HepG2 (cell line): Measurements from ENCODE around the gene CD248. TPM values are rescaled to one million over a fixed set of nuclear protein-coding genes. Genes with fewer than 3 reads are reported as not detected.

Experiments
- BRCA1 ChIP-seq: sonication (generic); formaldehyde crosslinking; IDR thresholded peaks from 2 replicates; pipeline ENCODE4 v1.4.0; 2020; ENCODE audit warnings: missing genetic modification reagents
- CEBPB ChIP-seq: IDR thresholded peaks from 2 replicates; pipeline ENCODE4 v1.6.1; 2011; ENCODE audit warnings: low read depth, low read length, improper control_type of control experiment, borderline replicate concordance
- E2F1 ChIP-seq: sonication (generic); formaldehyde crosslinking; IDR thresholded peaks from 2 replicates; pipeline ENCODE4 v1.5.0; 2020; ENCODE audit warnings: missing genetic modification reagents
- EP300 ChIP-seq, 3 experiments: sonication (generic) in 1 of 3; formaldehyde crosslinking in 1 of 3; IDR thresholded peaks; 2 replicates each; pipeline versions ENCODE4 v1.5.1 to v1.6.1; 2011 to 2020; ENCODE audit warnings: low read depth in 2 of 3, low read length in 2 of 3, borderline replicate concordance in 1 of 3, improper control_type of control experiment in 1 of 3, mild to moderate bottlenecking in 1 of 3, missing genetic modification reagents in 1 of 3, moderate library complexity in 1 of 3
- FOXA3 ChIP-seq: IDR thresholded peaks from 2 replicates; pipeline ENCODE4 v1.6.1; 2016; ENCODE audit warnings: missing genetic modification reagents, missing compliant biosample characterization
- HBP1 ChIP-seq: IDR thresholded peaks from 2 replicates; pipeline ENCODE4 v1.6.1; 2016; ENCODE audit warnings: low read depth, control low read depth
- HIVEP1 ChIP-seq: sonication (generic); formaldehyde crosslinking; IDR thresholded peaks from 2 replicates; pipeline ENCODE4 v1.4.0; 2020; ENCODE audit warnings: mild to moderate bottlenecking, missing genetic modification reagents
- HOXA7 ChIP-seq: sonication (generic); formaldehyde crosslinking; IDR thresholded peaks from 2 replicates; pipeline ENCODE4 v1.8.1; 2022; ENCODE audit warnings: mild to moderate bottlenecking, missing genetic modification reagents, moderate library complexity
- MAFK ChIP-seq, 2 experiments: IDR thresholded peaks in 1 of 2; conservative IDR thresholded peaks in 1 of 2; 2 replicates each; pipeline ENCODE4 v1.6.1; 2011; ENCODE audit warnings: improper control_type of control experiment in 2 of 2, low read length in 2 of 2
- MLXIP ChIP-seq: sonication (generic); formaldehyde crosslinking; IDR thresholded peaks from 2 replicates; pipeline ENCODE4 v1.9.0; 2021; ENCODE audit warnings: missing genetic modification reagents, borderline replicate concordance
- MYC ChIP-seq: sonication (generic); formaldehyde crosslinking; IDR thresholded peaks from 2 replicates; pipeline ENCODE4 v1.9.0; 2021; ENCODE audit warnings: missing genetic modification reagents, borderline replicate concordance
- RNF219 ChIP-seq: sonication (generic); formaldehyde crosslinking; IDR thresholded peaks from 2 replicates; pipeline ENCODE4 v1.5.0; 2020; ENCODE audit warnings: mild to moderate bottlenecking, missing genetic modification reagents
- SP4 ChIP-seq: sonication (generic); formaldehyde crosslinking; IDR thresholded peaks from 2 replicates; pipeline ENCODE4 v1.8.1; 2023; ENCODE audit warnings: mild to moderate bottlenecking, missing genetic modification reagents
- THAP11 ChIP-seq: IDR thresholded peaks from 2 replicates; pipeline ENCODE4 v1.6.1; 2016; ENCODE audit warnings: missing biosample characterization, missing genetic modification reagents
- ZBTB25 ChIP-seq: IDR thresholded peaks from 2 replicates; pipeline ENCODE4 v1.6.1; 2018; ENCODE audit warnings: missing genetic modification reagents
- ZNF235 ChIP-seq: sonication (generic); formaldehyde crosslinking; IDR thresholded peaks from 2 replicates; pipeline ENCODE4 v1.8.1; 2023; ENCODE audit warnings: mild to moderate bottlenecking, missing genetic modification reagents, borderline replicate concordance
- ZNF605 ChIP-seq: sonication (generic); formaldehyde crosslinking; IDR thresholded peaks from 2 replicates; pipeline ENCODE4 v1.8.0; 2022; ENCODE audit warnings: mild to moderate bottlenecking, missing genetic modification reagents
- ZNF740 ChIP-seq: sonication (generic); formaldehyde crosslinking; IDR thresholded peaks from 2 replicates; pipeline ENCODE4 v1.4.0; 2020; ENCODE audit warnings: missing genetic modification reagents
- polyA plus RNA-seq, 8 experiments: library from polyadenylated mRNA; depleted of rRNA in 3 of 8; stranded (reverse) in 7 of 8; unstranded in 1 of 8; fragments of >200 nt; fragmentation: Illumina TruSeq in 4 of 8; extraction: Trizol in 4 of 8; gene quantifications; 2 replicates each; pipeline versions ENCODE4 v1.2.1 to v1.2.3, GENCODE V29; 2011 to 2016; ENCODE audit warnings: low read depth in 4 of 8, missing spikeins in 1 of 8, mixed read lengths in 1 of 8; ENCODE audit not compliant: insufficient read depth in 1 of 8
- total RNA-seq, 5 experiments: library from RNA; depleted of rRNA; stranded (reverse); fragments of >200 nt; fragmentation: Illumina TruSeq; extraction: Trizol; gene quantifications; 2 replicates each; pipeline ENCODE4 v1.2.3, GENCODE V29; 2016; ENCODE audit warnings: low read depth in 1 of 5

CD248 gene
- total and polyA plus RNA-seq, 2 of the 13 experiments (the other 11 are each of a cell fraction or from before 2014, with no cell fraction given) = 0.25 to 0.35 TPM

- no peak for TF ChIP-seq MLXIP (CRISPR knock-in tag)
- 0 out of 2 replicates have a peak, but pooled peaks have one; percentile 18 for TF ChIP-seq E2F1 (CRISPR knock-in tag)
- TF ChIP-seq THAP11 (CRISPR knock-in tag) = peak; percentile 61
- TF ChIP-seq HOXA7 (CRISPR knock-in tag) = no peak
- TF ChIP-seq SP4 (CRISPR knock-in tag) = 0 out of 2 replicates have a peak, but pooled peaks have one; percentile 12
- no peak for TF ChIP-seq ZNF235 (CRISPR knock-in tag)
- TF ChIP-seq RNF219 (CRISPR knock-in tag) = no peak
- peak; percentile 51; the same call in 1 of the 2 replicates for TF ChIP-seq MYC (CRISPR knock-in tag)
- no peak for TF ChIP-seq ZNF740 (CRISPR knock-in tag)
- TF ChIP-seq HIVEP1 (CRISPR knock-in tag) = peak; percentile 4; the same call in 1 of the 2 replicates
- no peak for TF ChIP-seq BRCA1
- peak in 1 of 2 experiments; percentile 18; a peak in 1 of 4 replicates for TF ChIP-seq EP300 (IDR thresholded peaks at IDR 0.05; ENCODE audit: low read depth in 2 of 2, low read length in 2 of 2)
- no peak for TF ChIP-seq EP300 (CRISPR knock-in tag; IDR thresholded peaks at IDR 0.05; ENCODE audit: borderline replicate concordance)
- no peak for TF ChIP-seq ZBTB25
- peak; percentile 21; the same call in 1 of the 2 replicates for TF ChIP-seq ZNF605
- TF ChIP-seq HBP1 (CRISPR knock-in tag) = no peak
- TF ChIP-seq MAFK (conservative IDR thresholded peaks at IDR 0.05 in 1 of 2, IDR thresholded peaks at IDR 0.05 in 1 of 2; ENCODE audit: low read length in 2 of 2) = peak; percentile 57 to 78; a peak in 3 of 4 replicates
- TF ChIP-seq CEBPB = peak; percentile 99
- 0 out of 2 replicates have a peak, but pooled peaks have one; percentile 21 for TF ChIP-seq FOXA3
Measured at GRCh38 chr11:66317723-66318599, 1.1 kb upstream of the CD248 start (continued).
